ENCODE results near the gene KIF20B.

Gene KIF20B, protein sequence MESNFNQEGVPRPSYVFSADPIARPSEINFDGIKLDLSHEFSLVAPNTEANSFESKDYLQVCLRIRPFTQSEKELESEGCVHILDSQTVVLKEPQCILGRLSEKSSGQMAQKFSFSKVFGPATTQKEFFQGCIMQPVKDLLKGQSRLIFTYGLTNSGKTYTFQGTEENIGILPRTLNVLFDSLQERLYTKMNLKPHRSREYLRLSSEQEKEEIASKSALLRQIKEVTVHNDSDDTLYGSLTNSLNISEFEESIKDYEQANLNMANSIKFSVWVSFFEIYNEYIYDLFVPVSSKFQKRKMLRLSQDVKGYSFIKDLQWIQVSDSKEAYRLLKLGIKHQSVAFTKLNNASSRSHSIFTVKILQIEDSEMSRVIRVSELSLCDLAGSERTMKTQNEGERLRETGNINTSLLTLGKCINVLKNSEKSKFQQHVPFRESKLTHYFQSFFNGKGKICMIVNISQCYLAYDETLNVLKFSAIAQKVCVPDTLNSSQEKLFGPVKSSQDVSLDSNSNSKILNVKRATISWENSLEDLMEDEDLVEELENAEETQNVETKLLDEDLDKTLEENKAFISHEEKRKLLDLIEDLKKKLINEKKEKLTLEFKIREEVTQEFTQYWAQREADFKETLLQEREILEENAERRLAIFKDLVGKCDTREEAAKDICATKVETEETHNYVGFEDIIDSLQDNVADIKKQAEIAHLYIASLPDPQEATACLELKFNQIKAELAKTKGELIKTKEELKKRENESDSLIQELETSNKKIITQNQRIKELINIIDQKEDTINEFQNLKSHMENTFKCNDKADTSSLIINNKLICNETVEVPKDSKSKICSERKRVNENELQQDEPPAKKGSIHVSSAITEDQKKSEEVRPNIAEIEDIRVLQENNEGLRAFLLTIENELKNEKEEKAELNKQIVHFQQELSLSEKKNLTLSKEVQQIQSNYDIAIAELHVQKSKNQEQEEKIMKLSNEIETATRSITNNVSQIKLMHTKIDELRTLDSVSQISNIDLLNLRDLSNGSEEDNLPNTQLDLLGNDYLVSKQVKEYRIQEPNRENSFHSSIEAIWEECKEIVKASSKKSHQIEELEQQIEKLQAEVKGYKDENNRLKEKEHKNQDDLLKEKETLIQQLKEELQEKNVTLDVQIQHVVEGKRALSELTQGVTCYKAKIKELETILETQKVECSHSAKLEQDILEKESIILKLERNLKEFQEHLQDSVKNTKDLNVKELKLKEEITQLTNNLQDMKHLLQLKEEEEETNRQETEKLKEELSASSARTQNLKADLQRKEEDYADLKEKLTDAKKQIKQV (N-terminal part only)

DNA sequence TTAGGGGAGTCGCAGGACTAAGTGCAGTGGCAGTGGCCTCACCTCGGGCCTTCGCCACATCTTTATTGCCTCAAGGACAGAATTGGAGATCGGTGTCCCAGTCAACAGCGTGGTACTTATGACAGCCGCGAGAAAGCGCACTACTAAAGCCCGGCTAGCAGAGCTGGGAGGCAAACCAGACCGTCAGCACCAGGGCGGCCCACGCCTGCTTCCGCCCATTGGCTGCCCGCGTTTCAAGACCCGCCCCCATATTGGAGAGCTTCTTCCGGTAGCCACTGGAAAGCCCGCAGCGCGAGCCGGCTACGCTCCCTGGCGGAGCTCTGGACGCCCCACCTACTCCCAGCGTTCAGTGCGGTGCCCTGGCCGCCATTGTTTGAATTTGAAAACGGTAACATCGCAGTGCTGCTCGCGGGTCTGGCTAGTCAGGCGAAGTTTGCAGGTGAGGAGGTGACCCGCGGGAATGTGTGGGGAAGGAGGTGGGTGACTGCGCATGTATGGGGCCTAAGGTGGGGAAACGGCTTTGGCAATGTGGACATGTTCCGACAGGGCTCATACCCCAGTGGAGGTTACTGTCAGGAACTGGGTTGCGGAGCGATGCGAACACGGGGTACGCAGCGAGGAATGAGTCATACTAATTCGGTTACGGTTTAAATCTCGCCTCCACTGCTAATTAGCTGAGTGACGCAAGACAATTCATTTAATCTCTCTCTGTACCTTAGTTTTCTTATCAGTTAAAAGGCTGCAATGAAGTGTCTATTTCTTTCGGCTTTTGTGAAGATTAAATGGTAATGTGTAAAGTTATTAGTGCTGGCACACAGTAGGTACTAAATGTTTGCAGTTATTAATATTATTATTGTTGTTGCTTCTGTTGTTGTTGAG lies at the start of gene KIF20B:
TSS of gene KIF20B (plus strand) at position 349 of the 879 bp plus-strand sequence. CDS start 3,705 bp downstream, outside the sequence.
- DNase-seq (ENCODE audit: low spot score): peak; percentile 96

DNA sequence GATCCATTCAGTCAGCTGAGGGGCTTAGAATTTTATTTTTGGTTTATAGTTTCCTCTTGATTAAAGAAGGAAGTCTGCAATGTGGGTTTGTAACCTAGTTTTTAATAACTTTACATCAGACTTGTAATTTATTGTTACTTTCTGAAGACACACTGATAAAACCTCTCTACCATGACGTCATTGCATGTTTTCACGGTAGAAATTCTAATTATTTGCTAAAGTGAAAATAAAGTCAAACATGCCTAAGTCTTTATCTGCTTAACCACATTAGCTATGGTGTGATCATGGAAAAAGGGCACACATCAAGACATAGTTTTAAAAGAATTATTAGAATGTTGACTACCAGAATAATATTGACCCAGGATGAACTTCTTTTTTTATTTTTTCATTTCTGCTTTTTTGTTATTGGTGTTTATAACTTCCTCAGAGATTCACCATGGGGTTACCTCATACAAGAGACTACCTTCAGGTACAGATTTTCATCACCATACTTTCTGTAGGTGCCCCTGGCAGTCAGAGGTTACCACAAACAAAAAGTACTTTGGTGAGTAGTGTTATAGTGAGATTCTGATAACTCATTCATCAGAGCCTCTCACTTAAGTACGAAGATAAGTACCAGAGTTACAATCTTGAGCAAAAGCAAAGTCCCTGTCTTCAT lies 49.3 kb upstream of the KIF20B start:
- no peak for DNase-seq (ENCODE audit: low spot score)

DNA sequence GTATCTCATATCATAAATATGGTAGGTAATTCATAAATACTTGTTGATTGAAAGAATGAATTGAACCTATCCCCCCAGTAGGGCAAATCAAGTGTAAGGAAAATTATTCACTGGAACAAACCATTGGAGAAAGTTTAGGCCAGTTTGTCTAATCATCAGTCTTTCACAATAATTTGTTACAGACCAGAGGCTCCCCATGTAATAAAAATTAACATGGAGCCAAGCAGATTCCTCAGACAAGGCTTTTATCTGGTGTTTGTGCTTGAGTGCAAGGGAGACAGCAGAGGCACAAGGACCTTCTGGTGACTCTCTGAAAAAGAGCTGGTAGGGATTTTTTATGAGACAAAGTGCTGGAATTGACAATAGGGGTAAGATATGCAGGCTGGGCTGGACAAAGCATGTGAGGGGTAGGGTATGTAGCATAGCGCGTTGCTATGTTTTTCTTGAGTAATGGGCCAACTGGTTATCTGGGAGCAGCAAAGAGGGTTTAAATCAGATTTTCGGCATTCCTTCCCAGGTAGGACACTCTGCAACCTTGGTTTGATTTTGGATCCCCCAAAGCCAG lies 48.5 kb upstream of the KIF20B start:
- no peak for DNase-seq (ENCODE audit: low spot score)

DNA sequence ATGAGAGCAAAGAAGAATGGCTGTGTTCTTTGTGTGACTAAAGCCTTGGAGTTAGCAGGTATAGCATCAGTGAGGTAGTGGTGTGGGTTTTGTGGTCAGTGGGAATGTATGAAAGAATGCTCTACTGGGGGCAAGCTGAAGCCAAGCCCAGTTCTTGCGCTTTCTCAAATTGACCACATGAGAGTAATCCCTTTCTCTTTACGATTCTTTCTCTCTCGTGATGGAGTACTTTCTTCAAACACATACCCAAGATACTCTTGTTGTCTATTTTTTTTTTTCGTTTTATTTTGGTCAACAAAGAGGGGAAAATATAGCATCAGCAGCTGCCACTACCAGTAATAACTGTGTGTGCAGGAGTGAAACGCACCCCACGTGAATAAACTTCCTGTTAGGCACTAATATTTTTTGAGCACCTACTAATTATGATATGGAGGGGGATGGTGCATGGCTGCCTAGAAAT lies 48.0 kb upstream of the KIF20B start:
- DNase-seq (ENCODE audit: low spot score): no peak

DNA sequence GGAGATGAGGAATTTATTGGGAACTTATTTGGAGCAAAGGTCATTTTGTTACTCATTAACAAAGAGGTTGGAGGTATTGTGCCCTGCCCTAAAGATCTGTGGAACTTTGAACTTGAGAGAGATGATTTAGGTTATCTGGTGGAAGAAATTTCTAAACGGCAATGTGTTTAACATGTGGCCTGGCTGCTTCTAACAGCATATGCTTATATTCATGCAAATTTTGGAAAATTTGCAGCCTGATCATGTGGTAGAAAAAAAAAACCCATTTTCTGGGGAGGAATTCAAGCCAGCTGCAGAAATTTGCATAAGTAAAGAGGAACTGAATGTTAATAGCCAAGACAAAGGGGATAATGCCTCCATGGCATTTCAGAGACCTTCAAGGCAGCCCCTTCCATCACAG lies 45.7 kb upstream of the KIF20B start:
- DNase-seq (ENCODE audit: low spot score): no peak

DNA sequence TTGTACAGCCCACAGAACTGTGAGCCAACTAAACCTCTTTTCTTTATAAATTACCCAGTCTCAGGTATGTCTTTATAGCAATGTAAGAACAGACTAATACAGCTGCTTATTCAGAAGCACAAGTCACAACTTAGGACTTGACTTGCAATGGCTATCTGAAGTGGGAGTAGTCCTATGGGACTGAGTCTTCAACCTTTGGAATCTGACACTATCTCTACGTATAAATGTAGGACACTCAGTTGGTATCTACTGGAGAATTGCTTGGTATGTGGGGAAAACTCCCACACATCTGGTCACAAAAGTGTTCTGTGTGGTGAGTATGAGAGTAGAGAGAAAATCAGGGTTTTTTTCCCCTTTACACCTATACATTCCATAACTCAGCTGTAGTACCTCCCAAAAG lies 44.1 kb upstream of the KIF20B start:
- DNase-seq (ENCODE audit: low spot score): no peak

DNA sequence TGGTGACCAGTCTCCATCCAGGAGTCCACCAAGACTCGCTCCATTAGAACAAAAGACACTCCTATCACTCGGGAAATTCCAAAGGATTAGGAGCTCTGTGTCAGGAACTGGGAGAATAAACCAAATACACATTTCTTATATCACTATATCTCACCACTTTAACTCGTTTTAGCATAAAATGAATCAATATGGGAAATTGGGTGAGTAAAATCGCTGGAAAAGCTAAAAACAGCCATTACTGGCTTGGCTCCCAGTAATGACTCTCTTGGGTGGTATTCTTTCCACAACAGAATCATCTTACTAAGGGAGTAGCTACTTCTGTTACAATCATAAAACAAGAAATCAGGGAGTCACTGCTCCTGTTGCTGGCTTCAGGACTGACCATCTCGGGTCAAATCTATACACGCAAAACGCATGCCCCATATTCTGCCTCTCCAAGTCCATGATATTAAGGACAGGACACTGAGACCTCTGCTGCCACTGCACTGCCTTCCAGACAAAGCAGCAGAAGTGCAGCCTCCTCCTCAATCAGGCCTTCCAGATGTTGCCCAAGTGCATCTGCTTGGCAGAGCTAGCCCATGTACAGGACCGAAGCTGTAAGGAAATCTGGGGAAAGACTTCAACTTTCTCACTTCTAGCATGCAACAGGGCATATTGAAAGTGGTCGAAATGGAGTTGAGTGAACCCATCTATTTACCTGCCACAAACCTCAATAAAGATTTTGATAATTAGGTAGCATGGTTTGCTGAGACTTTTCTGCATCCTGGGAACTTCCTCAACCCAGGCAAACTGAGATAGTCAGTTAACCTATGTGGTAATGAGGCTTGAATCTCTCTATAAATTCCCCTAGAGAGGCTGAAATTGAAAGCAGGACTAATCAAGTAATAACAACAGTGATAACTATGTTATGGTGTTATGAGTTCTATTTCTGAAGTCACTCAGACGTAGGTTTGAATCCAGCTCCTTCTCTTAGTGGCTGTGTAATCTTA lies 42.0 kb upstream of the KIF20B start:
- no peak for DNase-seq (ENCODE audit: low spot score)

DNA sequence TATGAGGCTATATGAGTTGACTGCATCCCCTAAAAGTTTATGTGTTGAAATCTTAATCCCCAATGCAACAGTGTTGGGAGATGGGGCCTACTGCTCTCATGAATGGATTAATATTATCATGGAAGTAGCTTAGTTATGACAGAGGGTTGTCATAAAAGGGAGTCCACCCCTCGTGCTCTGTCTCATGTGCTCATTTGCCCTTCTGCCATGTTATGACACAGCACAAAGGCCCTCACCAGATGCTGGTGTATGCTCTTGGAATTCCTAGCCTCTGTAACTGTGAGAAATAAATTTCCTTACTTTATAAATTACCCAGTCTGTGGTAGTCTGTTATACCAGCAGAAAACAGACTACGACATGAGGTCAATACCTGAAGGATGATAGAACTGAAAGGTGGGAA lies 38.8 kb upstream of the KIF20B start:
- DNase-seq (ENCODE audit: low spot score): no peak

DNA sequence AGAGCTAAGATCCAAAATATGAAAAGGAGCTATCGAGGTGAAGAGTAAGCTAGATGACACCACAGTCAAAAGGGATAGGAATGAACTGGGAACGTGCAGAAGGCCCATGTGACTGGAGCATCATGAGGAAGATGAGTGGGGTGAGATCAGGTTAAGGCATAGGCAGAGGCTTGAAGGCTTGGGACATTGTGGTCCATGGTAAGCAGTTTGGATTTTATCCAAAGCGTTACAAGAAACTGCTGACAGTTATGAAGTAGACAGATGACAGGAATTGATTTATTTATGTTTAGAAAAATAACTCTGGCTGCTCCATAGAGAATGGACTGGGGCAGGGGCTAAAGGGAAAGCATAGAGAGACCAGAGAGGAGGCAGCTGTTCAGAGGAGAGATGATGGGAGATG lies 38.2 kb upstream of the KIF20B start:
- no peak for DNase-seq (ENCODE audit: low spot score)

DNA sequence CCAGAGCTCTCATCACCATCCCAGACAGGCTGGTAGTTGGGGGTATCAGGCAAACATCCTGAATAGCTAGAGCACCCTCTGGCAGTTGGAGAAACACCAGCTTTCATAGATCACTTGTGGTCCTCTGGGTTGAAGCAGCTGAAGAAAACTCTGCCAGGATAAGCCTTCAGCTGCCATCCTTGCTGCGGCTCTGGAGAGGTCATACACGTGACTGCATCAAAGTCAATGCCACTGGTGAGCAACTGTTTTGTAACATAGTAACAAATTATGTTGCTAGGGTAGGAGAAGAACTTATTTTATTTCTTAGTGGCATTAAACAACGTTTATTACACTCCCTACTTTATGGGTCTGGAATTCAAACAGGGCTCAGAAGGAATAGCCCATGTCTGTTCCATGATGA lies 37.2 kb upstream of the KIF20B start:
- DNase-seq (ENCODE audit: low spot score): no peak

DNA sequence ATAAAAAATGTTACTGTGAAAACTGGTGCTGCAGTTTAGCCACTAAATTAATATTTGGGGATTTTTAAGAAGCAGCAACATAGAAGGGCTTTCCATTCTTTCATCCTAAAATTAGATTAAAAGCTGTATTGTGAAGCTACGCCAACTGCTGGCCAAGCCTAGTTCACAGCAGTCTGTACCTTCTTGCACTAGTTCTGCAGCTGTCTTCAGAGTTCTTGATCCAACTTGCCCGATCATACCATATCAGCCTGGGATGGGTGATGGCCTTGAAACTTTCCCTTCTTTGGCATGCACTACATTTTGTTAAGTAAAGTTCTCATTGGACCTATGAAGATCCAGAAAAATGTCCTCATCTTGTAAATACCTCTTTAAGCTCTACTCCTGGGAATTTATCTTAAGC lies 36.1 kb upstream of the KIF20B start:
- DNase-seq (ENCODE audit: low spot score): no peak

DNA sequence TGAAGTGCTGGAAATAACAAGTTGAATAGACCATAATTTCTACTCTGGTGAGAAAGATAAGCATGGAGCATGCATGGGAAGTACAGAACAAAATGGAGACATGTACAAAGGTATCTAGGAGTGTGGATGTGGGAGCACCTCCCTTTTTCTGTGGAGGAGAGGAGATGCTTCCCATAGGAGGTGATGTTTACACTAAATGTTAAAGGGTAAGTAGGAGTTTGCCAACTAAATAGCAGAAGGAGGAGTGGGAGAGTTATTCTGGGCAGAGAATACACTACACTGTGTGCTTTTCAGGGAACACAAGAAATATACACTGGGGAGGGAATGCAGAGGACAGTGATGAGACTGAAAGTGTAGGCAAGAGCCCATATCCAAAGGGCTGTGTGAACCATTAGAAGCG lies 35.3 kb upstream of the KIF20B start:
- no peak for DNase-seq (ENCODE audit: low spot score)

DNA sequence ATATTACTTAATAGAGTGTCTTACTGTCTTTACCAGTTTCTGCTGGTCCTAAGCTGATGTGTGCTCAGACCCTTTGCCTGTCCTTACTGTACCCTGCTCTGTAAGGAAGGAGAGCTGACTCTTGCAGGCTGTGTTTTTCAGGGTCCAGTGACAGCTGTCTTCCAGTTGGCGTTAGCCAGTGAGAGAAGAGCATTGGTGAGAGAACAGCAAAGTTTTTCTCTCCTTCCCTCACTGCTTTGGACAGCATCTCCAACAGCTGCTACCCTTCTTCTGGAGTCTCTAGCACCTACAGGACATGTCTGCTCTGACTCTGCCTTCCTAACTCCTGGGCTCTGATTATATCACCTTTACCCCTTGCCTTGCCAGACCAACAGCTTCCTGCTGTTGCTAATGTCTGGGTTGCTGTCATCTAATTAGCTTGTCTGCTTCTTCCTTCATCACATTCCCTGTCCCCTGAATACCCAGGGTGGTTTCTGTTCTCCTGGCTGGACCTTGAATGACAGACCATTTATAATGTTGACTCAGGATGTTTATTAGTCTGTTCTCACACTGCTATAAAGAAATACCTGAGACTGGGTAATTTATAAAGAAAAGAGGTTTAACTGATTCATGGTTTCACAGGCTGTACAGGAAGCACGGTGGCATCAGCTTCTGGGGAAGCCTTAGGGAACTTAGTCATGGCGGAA lies 32.9 kb upstream of the KIF20B start:
- DNase-seq (ENCODE audit: low spot score): no peak

DNA sequence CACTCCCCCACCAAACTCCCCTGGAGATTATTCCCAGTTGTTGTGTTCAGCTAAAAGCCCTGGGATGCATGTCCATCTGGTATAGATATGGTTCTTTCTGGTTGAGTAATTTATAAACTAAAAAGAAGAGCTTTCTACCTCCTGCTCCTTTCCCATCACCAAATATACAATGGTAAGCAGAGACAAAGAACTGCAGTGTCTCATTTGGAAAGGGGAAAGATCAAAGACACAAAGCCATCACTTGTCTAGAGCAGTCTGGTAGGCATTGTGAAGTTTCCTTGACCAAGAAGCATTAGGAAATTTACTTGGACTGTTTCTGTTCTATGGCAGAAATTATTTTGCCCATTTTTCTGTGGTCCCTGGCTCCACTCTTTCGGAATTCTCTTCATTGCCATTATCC lies 31.4 kb upstream of the KIF20B start:
- DNase-seq (ENCODE audit: low spot score): no peak

DNA sequence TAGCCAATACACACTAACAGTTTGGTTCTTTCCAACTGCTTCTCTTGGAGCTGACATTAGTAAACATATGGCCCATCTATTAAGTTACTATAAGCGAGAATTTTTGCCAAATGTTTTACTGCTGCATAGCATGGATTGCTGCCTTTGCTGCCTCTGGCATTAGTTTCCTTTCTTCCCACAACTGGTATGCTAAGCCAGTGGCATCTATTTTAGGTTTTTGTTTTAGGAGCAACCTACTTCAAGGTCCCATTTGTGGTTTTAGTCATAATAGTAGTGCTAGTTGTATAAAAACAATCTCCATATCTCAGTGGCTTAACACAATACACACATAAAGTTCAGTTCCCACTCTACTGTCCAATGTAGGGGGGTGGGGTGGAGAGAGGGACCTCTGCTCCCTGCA lies 30.5 kb upstream of the KIF20B start:
- DNase-seq (ENCODE audit: low spot score): no peak

DNA sequence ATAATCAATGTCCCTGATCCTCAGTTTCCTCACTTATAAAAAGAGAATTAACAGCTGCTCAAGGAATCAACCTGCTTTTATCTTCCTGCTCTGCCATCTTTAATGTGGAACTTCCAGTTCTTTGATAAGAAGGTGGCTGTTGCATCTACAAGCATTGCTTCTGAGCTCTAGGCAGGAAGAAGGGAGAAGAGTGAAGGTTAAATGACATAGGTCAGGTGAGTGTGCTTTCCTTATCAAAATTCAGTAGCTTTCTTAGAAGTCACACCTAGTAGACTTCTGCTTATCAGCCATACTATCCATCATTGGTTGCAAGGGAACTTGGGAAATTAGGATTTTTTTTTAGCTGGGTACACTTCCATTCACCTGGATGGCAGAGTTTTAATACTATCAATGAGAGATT lies 24.0 kb upstream of the KIF20B start:
- DNase-seq (ENCODE audit: low spot score): no peak

DNA sequence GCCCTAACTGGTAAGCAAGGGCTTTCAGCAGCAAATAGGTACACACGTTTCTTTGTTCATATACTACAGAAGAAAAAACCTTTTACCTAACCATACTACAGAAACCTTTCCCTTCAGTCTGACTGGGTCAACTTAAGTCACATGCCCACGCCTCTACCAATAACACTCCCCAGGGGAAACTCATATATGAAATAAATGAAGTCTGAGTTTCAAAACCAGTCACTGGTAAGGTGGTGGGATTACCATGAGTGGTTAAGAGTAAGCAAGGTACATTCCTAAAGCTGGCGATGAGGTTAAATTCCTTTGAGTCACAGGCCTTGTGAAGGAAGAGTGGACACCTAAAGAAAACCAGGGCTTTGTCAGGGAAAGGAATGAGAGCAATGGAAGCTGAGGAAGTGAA lies 21.4 kb upstream of the KIF20B start:
- DNase-seq (ENCODE audit: low spot score): no peak

DNA sequence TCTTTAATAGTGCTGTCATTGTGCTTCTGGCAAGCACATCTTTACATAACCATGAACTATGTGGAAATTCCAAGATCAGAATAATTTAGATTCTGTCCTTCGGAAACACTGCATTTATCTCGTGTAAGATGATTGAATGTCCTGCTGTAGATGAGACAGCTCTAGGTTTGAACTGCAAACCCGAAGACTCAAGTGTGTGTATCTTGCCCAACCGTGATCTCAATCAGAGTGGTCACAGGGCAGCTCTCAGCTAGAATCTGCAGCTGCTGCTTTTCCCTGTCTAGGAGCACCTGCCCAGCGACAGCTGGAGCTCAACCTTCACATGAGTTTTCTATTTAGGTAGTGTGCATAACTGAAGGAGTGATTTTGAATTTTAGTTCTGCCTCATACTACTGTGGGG lies 17.5 kb upstream of the KIF20B start:
- no peak for DNase-seq (ENCODE audit: low spot score)

DNA sequence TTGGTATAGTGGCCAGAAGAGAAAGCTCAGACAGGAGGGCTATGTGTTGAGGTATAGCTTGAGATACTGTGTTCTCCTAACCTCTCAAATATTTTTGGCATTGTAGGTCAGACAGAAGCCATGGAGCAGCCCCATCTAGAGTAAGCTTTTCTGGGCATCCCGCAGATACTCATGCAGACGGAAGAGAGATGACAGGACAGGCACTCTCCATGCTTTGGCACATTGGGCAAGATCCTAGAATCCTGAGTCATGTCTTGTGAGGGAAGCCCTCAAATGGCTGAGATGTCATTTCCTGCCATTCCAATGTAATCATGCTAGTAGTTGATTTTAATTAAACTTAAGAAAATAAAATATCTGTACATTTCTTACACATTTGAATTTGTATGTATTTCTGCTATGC lies 16.8 kb upstream of the KIF20B start:
- no peak for DNase-seq (ENCODE audit: low spot score)

All from CD4-positive, alpha-beta T cell treated with Interleukin-15 for 4 hours (primary cell).